Stimulated activated CD8-positive, alpha-beta memory T cell treated with anti-CD3 and anti-CD28 coated beads, Interleukin-7, amount 100 ng/mL, for 1 hour (primary cell): ENCODE results near the gene PLD1.
"Not testable (repeated sequence)": the region's sequence is repeated elsewhere in the genome, so short reads cannot be mapped to it uniquely, and the experiment has no call there.

Experiments
- DNase-seq, 2 donors: peaks; one replicate each; pipeline ENCODE4 v3.0.0-alpha.2; 2020; ENCODE audit warnings: low read depth in 2 of 2

Gene PLD1

GRCh38 chr3:171562459-171562858 lies 247.8 kb downstream of the PLD1 start:
- not testable (repeated sequence) for DNase-seq

GRCh38 chr3:171561596-171562323 lies 248.5 kb downstream of the PLD1 start:
- DNase-seq: no peak

GRCh38 chr3:171559586-171559985 lies 250.7 kb downstream of the PLD1 start:
- no peak for DNase-seq

GRCh38 chr3:171558188-171558696 lies 252.0 kb downstream of the PLD1 start:
- no peak for DNase-seq

GRCh38 chr3:171557173-171557572 lies 253.1 kb downstream of the PLD1 start:
- DNase-seq: no peak

DNA sequence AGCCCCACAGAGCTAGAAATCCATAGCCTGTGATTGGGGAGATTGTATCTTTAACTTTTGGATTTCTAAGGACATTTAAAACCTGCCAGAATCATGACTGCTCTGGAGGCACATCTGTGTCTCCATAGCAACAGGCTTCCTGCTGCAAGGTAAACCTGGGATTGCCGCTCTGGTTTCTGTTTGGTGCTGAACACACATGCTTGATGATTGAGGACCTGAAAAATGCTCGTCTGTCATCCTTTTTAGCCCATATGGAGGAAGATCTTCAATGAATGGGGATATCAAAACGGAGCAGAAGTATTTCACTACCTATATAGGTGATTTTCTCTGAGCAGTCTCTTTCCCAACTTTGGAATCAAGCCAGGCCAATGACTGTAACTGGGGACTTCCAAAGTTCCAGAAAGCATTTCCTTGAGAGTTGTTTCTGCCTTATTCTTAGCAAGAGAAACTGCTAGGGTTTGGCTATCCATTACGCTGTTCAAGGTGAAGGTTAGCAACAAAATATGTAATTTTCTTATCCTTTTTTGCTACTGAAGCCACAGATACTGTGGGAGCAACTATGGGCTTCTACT lies 253.6 kb downstream of the PLD1 start:
- no peak for DNase-seq

- DNase-seq: no peak
Measured at GRCh38 chr3:171556148-171556547, 254.1 kb downstream of the PLD1 start.

DNA sequence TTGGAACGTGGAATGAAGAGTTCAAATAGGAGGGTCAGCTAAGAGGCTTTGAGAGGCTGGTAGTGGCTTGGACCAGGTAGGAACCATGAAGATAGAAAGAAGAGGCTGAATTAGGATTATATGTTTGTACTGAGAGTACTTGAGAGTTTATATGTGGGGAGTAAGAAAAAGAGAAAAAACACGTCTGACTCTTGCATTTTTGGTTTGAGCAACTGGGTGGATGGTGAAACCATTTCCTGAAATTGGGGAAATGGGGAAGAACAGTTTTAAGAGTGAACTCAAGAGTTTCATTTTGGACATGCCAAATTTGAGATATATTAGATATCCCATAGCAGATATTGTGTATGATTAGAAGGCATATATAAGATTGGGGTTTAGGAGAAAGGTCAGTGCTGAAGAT lies 257.2 kb downstream of the PLD1 start:
- DNase-seq: no peak

DNA sequence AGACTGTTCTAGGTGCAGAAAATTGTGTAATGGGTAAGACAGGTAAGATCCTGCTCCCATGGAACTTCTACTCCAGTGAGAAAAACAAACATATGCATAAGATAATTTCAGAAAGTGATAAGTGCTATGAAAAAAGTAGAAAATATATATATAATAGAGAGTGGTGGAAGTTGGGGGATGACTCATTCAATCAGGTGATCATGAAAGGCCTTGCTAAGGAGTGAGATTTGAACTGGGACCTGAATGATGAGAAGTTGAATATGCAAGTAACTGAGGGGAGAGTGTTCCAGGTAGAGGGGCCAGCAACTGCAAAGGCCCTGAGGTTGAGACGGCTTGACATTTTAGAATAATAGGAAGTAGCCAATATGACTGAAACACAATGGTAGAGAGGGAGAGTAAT lies 257.8 kb downstream of the PLD1 start:
- no peak for DNase-seq

DNA sequence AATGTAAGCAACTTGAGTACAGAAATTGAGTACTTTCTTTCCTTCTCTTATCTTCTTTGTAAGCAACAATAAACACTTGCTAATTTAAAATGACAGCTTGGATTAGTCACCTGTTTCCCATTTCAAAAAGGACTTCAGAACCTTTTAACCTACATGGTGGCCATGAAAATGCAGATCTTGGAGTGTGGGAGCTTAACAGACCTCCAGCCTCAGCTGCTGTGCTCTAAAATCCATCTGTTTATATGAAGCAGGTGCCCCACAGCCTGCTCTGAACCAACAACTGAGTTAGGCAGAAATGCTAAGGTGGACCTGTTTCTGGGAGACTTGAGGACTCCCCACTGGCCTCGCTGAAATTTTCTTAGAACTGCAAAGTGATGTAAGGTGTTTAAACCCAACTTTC lies 259.0 kb downstream of the PLD1 start:
- DNase-seq: no peak
